ENCODE data around the gene STARD8. TPM values are rescaled to one million over a fixed set of nuclear protein-coding genes. Genes with fewer than 3 reads are reported as not detected.

STARD8 gene
- total RNA-seq, 1 donor = 2.9 TPM

DNA sequence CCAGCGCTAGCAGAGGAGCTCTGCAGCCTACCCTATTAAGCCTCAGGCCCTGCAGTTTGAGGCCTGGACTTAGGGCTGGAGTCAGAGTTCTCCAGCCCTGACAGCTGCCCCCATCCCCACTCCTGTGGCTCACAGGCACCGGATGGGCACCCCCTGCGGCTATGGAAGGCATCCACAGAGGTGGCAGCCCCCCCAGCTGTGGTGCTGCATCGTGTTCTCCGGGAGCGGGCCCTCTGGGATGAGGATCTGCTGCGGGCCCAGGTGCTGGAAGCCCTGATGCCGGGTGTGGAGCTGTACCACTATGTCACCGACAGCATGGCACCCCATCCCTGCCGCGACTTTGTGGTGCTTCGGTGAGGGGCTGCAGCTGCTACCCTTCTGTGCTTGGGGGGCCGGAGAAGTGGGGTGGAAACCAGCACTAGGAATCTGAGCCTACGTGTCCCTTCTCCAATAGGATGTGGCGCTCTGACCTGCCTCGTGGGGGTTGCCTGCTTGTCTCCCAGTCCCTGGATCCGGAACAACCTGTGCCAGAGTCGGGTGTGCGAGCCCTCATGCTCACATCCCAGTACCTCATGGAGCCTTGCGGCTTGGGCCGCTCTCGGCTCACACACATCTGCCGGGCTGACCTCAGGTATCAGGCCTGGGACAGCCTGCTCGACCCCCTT, 76.2 kb downstream of the STARD8 start:
- no peak overlapping the region for H3K4me3 ChIP-seq (ENCODE audit: low read depth, low read length)
- TF ChIP-seq, protein P1, sequence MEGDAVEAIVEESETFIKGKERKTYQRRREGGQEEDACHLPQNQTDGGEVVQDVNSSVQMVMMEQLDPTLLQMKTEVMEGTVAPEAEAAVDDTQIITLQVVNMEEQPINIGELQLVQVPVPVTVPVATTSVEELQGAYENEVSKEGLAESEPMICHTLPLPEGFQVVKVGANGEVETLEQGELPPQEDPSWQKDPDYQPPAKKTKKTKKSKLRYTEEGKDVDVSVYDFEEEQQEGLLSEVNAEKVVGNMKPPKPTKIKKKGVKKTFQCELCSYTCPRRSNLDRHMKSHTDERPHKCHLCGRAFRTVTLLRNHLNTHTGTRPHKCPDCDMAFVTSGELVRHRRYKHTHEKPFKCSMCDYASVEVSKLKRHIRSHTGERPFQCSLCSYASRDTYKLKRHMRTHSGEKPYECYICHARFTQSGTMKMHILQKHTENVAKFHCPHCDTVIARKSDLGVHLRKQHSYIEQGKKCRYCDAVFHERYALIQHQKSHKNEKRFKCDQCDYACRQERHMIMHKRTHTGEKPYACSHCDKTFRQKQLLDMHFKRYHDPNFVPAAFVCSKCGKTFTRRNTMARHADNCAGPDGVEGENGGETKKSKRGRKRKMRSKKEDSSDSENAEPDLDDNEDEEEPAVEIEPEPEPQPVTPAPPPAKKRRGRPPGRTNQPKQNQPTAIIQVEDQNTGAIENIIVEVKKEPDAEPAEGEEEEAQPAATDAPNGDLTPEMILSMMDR (IDR thresholded peaks at IDR 0.05; ENCODE audit: insufficient read depth, low read length) = no peak
- no peak for DNase-seq (ENCODE audit: low read depth)

DNA sequence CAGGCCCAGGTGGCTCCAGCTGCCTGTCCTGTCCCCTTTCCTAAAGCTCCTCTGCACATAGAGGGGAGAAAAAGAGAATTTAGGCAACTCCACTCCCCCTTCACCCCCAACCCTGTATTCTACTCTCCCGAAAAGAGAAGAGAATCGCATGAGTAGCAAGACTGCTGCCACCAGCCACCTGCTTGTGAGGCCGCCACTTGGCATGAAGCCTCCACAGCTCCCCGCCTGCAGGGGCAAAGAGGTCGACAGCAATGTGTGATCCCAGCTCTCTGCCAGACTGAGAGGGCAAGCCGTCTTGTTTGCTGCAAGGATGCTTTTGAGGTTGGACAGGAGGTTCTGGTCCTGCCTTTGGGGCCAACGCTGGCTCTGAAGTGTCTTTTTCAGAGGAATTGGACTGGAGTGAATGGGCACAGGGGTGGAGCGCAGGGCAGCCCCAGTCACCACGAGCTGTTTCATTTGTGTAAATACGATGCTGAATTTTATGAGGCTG, 77.1 kb downstream of the STARD8 start:
- TF ChIP-seq, protein P1 (IDR thresholded peaks at IDR 0.05; ENCODE audit: insufficient read depth, low read length) = no peak
- no peak overlapping the region for H3K4me3 ChIP-seq (ENCODE audit: low read depth, low read length)
- DNase-seq (ENCODE audit: low read depth) = no peak

DNA sequence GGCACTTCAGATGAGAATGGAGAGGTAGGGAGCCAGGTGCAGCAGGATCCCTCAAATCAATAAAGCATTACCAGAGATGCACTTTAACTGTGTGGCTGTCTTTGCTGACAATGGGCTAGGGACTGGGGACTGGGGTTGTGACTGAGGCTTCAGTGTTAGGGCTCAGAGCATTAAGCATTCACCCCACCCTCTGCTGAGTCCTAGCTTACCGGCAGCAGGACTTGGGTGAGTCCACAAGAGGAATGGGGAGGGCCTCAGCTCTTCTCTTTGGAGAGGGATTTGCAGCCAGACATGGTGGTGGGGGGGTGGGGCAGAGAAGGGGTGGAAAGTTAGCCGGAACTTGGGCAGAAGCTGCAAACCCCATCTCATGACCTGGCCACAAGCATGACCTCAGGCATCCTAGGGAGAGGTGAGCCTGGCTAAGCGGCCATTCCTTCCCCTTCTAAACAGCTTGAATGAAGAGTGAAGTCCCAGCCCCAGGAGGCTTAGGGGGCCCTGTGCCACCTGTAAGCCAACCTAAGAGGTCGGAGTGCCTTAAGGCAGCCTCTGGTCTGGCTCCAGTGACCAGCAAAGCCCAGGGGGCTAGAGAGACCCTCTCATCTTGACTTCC, 78.4 kb downstream of the STARD8 start:
- DNase-seq (ENCODE audit: low read depth) = no peak
- H3K4me3 ChIP-seq (ENCODE audit: low read depth, low read length) = no peak overlapping the region
- TF ChIP-seq, protein P1 (IDR thresholded peaks at IDR 0.05; ENCODE audit: insufficient read depth, low read length) = no peak

DNA sequence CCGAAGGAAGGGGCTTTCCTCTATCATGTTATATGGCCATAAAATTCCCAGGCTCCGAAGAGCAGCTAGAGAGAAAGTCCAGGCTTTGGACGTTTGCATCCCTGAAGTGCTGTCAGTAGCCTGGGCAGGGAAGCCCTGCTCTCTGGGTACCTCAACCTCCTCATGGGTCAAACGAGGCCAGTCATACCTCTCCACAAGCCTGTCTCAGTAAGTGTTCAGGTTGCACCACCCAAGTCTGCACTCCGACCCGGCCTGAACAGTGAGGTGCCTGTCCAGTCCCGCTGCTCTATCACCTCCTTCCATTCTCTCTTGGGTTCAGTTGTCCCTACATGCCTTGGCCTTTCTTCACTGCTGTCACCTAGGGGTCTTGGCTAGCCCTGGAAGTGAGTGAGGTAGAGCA, 78.9 kb downstream of the STARD8 start:
- TF ChIP-seq, protein P1 (IDR thresholded peaks at IDR 0.05; ENCODE audit: insufficient read depth, low read length) = no peak
- DNase-seq (ENCODE audit: low read depth) = no peak
- H3K4me3 ChIP-seq (ENCODE audit: low read depth, low read length) = no peak overlapping the region

DNA sequence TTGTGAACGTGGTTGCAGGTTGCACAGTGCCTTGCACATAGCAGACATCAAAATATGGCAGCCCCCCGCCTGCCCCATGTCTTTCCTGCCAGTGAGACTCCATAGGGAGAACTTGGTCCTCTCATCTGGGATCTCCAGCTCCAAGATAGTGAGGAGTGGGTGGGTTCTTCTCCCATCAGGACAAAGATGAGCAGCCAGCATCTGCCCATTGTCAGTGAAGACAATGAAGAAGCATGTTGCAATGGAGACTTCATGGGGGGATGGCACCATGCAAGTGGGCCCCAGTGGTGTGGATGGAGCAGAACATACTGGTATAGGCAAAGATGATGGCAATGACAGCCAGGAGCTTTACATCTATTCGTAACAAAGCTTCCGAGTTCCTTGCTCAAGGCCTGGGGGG, 80.2 kb downstream of the STARD8 start:
- no peak for DNase-seq (ENCODE audit: low read depth)
- TF ChIP-seq, protein P1 (IDR thresholded peaks at IDR 0.05; ENCODE audit: insufficient read depth, low read length) = no peak
- H3K4me3 ChIP-seq (ENCODE audit: low read depth, low read length) = no peak overlapping the region

DNA sequence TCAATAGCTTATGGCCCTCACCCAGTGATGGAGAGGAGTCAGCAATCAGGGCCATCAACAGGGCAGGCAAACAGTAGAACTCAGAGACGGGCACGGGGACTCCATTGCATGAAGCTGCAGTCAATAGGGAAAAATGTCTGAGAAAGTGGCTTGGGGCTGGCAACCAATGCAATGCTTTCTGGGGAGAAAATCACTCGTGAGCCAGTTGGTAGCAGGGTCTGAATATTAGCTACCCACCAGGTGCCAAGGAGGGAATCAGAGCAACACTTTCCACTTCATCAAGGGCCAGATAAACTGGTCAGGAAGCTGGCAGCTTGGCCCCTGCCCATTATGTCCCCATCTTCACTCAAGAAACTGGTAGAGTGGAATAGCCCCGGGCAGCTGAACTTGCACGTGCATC, 80.7 kb downstream of the STARD8 start:
- TF ChIP-seq, protein P1 (IDR thresholded peaks at IDR 0.05; ENCODE audit: insufficient read depth, low read length) = no peak
- DNase-seq (ENCODE audit: low read depth) = no peak
- no peak overlapping the region for H3K4me3 ChIP-seq (ENCODE audit: low read depth, low read length)

Measured in fibroblast of the aortic adventitia (primary cell).